GM15510 (cell line): Measurements from ENCODE around the gene ZEB1.

ENCODE experiments used
- POLR2A ChIP-seq: IDR thresholded peaks from 3 replicates; pipeline ENCODE4 v1.6.1; 2011; ENCODE audit warnings: borderline replicate concordance; ENCODE audit not compliant: insufficient read length; ENCODE audit errors: extremely low read depth

Gene ZEB1

DNA sequence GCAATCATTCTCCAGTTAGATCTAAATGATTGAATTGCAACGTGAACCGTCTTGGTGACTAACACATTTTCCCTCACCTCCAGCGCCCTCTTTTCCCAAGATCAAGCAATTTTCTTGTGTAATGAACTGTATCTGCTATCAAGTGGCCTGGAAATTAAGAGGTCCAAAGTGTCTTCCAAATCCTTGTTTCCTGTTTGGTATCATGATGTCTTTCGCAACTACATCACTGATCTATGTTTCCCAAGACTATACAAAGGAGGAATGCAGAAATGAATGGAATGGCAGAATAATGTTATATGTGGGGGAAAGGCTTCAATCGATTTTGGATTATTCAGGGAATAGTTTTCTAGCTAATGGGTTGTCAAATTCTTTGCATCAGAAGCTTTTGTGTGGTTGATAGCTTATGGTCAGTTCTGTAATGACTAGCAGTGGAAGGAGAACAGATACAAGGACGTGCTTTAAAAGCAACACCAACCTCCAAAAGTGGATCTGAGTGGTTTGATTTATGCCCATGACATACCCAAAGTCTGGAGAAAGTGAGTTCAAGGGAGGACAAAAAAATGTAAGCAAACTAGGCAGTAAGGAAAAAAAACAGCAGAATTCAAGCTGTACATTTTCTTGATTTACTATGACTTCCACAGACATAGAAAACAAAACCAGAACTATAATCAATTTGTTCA, 14.6 kb upstream of the ZEB1 start:
- TF ChIP-seq POLR2A, result no peak

DNA sequence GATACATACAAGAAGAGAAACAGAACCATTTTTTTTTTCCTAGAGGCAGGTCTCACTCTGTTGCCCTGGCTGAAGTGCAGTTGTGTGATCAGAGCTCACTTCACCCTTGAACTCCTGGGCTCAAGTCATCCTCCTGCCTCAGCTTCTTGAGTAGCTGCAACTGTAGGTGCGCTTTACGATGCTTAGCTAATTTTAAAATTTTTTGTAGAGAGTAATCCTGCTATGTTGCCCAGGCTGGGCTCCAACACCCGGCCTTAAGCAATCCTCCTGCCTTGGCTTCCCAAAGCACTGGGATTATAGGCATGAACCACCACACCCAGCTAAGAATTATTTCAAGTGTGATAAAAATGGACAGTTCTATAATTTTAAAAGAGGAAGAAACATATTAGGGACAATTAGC, 5.6 kb upstream of the ZEB1 start:
- TF ChIP-seq POLR2A, result no peak

DNA sequence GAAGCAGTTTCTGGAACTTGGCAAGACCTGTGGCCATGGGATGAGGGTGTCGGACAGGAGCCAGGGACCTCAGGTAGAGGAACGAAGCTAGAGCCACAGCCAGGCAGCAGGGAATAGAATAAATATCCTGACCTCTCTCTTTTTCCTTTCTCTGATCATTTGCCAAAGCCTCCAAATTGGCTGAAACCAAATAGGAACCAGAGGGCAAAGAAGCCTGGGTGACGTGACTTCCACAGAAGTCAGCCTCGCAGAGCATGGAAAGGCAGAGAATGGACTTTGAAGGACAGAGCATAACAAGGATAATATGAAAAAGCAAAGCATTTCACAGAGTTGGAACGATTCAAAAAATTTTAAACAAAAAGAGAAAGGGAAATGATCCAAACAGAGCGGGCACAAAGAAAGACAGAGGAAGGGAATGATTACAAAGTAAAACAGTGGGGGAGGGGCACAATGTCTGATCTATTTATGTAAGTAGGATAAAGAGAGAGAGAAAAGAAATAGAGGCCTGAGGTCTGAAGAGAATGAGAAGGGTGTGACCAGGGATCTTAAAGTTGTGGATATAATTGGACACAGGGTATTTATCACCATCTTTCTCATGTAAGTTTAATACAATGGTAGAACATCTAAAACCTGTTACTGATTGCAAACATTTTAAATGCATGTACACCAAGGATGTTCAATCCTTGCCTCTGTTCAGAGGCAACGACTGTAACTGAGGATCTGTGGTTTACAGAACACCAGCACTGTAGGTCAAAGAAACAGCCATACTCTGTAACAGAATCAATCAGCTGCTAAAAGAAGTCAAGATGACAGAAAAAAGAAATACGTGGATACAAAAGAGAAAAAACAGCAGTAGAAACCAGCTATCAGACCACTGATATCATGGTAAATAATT, 4.5 kb upstream of the ZEB1 start:
- TF ChIP-seq POLR2A, result no peak

DNA sequence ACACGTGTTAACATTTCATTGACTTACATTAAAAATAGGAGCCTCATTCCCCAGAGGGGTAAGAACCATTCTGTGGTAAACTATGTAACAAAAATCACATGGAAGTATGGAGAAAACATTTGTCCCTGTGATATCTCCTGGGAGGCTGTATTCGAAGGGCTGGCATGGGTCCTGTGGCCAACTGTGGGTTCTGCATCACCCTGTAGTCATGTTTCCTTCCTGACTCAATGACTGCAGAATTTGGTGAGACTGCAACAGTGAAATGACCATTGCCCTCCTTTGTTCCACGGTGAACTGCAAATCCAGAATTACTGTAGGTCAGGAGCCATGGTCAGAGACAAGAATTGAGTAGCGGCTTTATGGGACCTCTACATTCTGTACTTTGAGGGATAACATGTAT, 3.6 kb upstream of the ZEB1 start:
- TF ChIP-seq POLR2A, result no peak

DNA sequence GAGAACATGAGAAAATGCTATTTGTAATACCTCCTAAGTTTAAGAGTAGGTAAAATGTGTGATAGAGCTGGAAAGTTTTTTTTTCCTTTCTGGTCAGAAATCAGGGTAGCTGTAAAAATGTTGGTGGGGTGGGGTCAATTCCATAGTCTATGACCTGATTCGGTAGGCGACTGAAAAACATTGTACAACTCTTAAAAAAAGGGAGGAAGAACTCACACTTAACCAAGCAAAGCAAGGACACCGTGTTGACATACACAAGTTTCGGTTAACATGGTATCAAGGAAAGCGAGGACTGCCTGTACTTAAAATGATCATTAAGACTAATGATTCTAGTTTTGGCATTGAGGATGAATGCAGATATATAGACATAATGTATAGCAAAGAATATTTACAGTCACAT, 1.8 kb upstream of the ZEB1 start:
- TF ChIP-seq POLR2A, result no peak

DNA sequence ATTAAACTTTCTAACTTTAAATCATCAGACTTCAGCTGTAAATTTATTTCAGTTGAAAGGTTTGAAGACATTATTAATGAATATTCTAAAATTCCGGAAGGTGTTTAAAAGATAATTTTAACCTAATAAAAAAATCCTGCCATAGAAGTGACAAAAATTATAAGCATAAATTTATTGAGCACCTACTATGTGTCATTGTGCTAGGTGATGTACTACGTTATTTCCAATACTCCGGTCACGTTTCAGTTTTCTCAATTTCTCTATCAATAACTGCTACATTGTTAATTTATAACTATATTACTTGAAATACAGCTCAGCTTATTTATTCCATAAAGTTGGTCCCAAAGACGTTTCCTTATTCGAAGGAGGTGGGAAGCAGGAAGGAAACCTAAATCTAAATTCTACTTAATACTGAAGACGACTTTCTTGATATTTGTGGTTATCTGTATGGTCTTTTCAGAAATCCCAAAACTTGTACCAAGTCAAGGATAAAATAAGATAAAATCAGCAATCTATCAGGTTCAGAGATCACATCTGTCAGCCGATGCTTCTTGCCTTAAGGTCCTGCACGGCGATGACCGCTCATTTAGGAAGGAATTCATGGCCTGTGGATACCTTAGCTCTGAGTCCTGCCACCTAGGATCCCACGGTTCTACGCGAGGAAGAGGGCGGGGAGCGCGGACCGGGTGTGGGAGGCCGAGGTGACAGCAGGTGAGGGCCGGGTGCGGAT, 1.2 kb upstream of the ZEB1 start:
- no peak for TF ChIP-seq POLR2A

DNA sequence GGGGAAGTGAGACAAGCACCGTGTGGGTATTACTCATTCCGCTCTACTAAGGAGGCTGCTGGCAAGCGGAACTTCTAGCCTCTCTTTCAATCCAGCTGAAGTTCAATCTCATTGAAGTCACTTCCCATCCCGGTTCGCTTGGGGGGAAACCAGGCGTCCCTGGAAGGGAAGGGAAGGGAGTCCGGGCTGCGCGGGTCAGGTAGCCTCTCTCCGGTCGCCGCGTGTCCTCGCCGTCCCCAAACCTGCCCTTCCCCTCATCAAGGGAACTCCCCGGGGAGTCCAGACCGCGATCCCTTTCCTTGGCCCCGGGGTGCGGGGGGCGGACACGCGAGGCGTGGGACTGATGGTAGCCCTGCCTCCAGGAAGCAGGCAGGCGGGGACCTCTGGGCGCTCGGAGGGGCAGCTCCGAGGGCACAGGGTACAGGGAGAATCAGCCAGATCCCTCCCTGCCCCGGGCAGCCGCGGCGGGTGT, 598 bp upstream of the ZEB1 start:
- TF ChIP-seq POLR2A, result peak; percentile 45

DNA sequence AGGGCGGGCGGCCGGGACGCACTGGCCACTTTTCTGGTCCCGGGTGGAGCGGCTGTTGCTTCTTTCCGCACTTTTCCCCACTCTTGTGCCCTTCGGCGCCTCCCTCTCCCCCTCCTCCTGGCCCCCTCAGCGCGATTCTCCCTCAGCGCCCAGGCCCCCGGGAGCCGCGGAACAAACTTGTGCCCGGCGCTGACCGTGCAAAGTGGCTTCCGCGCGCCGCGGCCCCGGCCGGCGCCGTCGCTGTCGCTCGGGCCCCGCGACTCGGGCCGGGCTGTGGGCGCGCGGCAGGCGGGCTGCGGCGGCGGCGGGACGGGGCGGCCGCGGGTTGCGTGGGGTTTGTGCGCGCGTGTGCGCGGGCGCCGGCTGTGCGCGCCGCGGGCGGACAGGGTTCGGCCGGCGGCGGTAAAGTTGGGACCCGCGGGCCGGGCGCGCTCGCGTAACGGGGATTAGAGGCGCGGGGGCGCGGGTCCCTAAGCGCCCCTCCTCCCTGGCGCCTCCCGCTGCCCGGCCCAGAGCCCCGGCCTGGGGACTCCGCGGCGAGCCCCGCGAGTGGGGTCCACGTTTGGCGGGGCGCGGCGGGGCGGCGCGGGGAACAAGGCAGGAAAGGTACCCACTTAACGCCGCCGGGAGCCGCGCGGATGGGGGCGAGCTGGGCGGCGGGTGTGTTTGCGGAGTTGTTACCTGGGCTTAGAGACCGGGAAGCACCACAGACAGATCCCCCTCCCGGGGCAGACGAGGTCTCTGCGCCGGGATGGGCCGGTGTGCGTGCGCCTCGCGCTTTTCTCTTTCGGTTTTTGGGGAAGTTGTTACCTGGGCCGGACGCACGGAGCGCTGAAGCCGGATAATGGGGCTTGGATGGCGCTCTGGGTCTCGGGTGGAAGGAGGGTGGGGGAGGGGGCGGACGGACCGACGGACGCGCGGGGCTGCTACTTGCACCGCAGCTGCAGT, 860 bp downstream of the ZEB1 start:
- TF ChIP-seq POLR2A, result peak; percentile 47

DNA sequence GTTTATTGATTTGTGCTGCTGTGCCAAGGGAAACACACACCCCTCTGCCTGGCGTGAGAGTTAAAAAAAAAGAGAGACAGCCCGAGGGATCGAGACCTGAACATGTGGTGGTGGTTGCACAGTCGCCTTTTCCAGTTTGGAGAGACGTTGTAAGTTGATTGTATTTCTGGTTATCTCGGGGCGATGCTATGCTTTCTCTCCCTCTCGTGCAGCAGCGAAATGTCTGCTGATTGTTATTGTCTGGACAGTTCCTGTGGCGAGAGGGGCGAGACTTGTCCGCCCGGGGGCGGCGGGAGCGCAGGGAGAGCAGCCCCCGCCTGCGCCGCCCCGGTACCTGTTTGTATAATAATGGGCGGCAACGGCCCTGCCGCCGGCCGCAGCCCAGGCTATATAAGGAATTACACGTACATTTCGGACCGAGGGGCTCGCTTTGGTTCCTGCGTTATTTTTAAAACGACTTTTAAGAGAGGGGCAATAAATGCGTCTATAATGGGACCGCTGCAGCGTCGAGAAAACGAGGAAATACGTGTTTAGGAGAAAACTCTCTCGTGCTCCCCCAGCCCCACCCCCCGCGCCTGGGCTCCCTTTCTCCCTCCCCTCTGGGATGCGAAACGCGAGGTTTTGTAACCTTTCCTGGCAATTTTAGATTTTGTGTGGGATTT, 1.7 kb downstream of the ZEB1 start:
- TF ChIP-seq POLR2A, result no peak

DNA sequence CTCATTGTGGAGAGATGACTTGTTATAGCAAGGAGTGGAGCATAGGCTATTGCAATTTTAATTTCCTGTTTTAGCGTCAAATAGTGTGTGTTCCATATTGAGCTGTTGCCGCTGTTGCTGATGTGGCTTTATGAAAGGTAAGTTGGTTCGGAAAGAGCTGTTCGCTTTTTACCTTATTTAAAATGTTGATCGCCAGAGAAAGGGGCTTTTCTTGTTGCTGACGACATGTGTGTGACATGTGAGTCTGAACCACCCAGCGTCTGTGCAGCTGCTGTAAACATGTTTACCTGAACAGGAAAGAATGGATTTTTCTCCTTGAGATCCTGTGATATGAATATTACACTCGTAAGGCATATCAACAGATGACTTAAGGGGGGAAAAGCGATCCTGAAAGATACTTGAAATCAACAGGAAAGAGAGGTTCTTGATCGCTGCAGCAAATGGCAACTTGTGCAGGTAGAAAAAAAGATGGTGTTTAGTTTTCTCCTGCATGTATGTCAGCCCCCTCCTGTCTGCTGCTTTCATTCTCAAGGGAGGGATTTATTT, 2.5 kb downstream of the ZEB1 start:
- TF ChIP-seq POLR2A, result no peak

DNA sequence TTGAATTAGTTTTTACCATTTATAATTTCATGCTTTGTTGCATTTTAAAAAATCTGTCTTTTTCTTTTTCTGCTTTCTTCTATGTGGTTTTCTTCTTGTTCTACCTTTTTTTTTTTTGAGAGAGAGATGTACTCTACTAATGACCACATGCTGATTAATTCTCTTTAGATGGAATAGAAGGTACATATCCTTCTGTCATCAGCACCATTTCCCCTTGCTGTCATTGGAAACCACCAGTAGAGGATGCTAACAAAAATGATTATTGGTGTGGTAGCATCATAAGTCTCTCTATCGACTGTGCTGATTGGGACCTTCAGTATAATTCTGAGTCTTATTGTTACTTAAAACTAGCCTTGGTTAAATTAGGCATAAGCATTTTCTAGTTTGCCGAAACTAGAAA, 3.6 kb downstream of the ZEB1 start:
- TF ChIP-seq POLR2A, result no peak

DNA sequence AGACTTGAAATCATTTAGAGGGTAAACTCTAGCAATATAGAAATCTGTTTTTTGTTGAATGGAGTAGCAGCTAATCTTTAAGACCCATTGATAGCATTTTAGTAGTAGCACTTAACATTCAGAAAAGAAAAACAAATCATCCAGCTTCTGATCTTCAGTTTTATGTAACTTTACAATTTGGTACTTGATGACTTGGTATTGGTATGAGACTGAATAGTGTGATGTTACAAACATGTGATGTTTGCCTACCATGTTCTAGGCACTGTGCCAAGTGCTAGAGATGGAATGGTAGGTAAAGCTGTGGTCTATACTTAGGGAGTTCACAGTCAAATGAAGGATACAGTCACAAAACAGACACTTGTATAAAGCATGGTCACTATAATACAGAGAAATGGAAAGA, 21.3 kb downstream of the ZEB1 start:
- no peak for TF ChIP-seq POLR2A

DNA sequence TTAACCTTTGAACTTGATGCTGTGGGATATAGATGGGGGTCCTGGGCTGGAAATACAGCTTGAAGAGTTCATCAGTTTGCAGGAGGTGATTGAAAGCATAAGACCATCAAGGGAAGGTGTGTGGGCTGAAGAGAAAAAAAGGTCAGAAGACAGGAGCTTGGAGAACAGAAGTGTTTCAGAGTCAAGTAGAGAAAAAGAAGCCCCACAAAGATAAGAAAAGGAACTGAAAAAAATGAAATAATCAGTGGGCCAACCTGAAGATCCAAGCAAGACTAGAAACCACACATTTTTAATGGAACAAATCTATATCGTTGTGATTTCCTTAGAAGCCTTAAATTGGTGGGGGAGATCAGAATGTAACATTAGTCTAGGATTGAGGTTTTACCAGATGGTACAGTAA, 22.5 kb downstream of the ZEB1 start:
- no peak for TF ChIP-seq POLR2A
